Measurements from ENCODE around the gene NDUFAB1.

DNA sequence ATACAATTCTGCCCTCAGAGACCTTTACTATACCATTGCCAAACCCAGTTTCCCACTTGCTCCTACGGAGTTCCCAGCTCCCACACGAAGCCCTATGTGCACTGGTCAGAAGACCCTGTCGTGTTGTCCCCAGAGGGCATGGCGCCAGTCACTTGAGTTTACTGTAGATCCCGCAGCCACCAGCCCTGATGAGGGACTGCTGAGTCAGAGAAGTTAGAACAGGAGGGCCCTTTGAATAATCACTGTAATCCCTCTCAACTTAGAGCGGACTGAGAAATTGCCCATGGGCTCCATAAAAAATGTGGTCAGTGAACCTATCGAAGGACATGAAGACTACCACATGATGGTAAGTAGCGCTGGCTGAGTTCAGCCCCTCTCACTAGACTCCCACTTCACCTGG is 29.4 kb downstream of the NDUFAB1 start:
- TF ChIP-seq POLR2A (IDR thresholded peaks at IDR 0.05) (no peak), EP300 (IDR thresholded peaks at IDR 0.05) (no peak), CTCF (IDR thresholded peaks at IDR 0.05) (no peak)

Measured in upper lobe of left lung (tissue), 4 donors.